ENCODE measurements around the gene FNIP1.

FNIP1 gene

DNA sequence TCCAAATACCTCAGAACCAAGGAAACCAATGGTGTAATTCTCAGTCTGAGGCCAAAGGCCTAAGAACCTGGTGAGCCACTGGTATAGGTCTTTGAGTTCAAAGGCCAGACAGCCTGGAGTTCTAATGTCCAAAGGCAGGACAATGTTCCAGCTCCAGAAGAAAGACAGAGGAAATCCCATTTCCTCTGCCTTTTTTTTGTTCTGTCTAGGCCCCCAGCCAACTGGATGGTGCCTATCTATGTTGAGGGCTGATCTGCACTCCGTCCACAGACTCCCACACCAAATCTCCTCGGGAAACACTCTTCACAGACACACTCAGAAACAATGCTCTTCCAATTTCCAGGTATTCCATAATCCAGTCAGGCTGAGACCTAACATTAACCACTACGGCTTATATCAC is 30.1 kb downstream of the FNIP1 start:
- Histone ChIP-seq H3K4me2 (ENCODE audit: insufficient read depth, low read length) (no peak overlapping the region), H3K27ac (ENCODE audit: low read length) (no peak overlapping the region), H3K79me2 (ENCODE audit: insufficient read depth, low read length) (peaks cover 98% of the 10 kb centered on the region), H3K4me1 (ENCODE audit: insufficient read depth, low read length) (no peaks in the 10 kb centered on the region; the same call in 1 of the 2 replicates), H3K36me3 (ENCODE audit: insufficient read depth, low read length) (peaks cover 17% of the 10 kb centered on the region), H3K4me3 (ENCODE audit: low read depth in 1 of 2, low read length in 2 of 2) (no peak overlapping the region), H3K9me3 (ENCODE audit: insufficient read depth, low read length, severe bottlenecking) (no peaks in the 10 kb centered on the region), H4K20me1 (ENCODE audit: insufficient read depth, low read length) (peaks cover 52% of the 10 kb centered on the region), H3K9ac (ENCODE audit: low read depth, low read length) (no peak overlapping the region), H2AFZ (ENCODE audit: low read depth, low read length) (no peak overlapping the region), H3K27me3 (ENCODE audit: insufficient read depth, low read length, poor library complexity) (no peaks in the 10 kb centered on the region)
- ATAC-seq (ENCODE audit: insufficient read depth, low read depth) (no peak), DNase-seq (no peak)
- no peak for TF ChIP-seq EZH2 (IDR thresholded peaks at IDR 0.05; ENCODE audit: borderline replicate concordance, low read depth, low read length, severe bottlenecking)

DNA sequence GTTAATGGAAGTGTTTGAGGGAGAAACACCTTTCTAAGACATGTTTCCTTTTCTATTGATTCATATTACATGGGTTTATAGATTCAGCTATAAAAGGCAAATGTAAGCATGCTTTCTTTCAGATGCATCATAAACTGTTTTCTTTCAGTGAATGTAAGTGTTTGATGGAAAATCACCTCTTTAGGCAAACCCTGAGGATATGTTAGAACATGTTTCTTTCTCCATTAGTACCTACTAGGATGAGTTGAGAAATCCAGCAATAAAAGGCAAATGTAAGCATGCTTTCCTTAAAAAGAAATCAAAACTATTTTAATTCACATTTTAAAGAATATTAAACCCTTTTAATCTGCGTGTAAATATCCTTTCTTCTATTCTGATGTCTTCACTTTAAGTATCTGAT is 31.6 kb downstream of the FNIP1 start:
- no peaks in the 10 kb centered on the region for H3K27me3 ChIP-seq (ENCODE audit: insufficient read depth, low read length, poor library complexity)
- no peak overlapping the region for H3K4me2 ChIP-seq (ENCODE audit: insufficient read depth, low read length)
- H3K4me3 ChIP-seq (ENCODE audit: low read depth in 1 of 2, low read length in 2 of 2): no peak overlapping the region
- no peak overlapping the region for H2AFZ ChIP-seq (ENCODE audit: low read depth, low read length)
- H4K20me1 ChIP-seq (ENCODE audit: insufficient read depth, low read length): peaks cover 51% of the 10 kb centered on the region
- H3K36me3 ChIP-seq (ENCODE audit: insufficient read depth, low read length): peaks cover 17% of the 10 kb centered on the region
- DNase-seq (no peak), ATAC-seq (ENCODE audit: insufficient read depth, low read depth) (no peak)
- peaks cover 98% of the 10 kb centered on the region for H3K79me2 ChIP-seq (ENCODE audit: insufficient read depth, low read length)
- H3K27ac ChIP-seq (ENCODE audit: low read length): no peak overlapping the region
- H3K9ac ChIP-seq (ENCODE audit: low read depth, low read length): no peak overlapping the region
- no peaks in the 10 kb centered on the region; the same call in 1 of the 2 replicates for H3K4me1 ChIP-seq (ENCODE audit: insufficient read depth, low read length)
- TF ChIP-seq, protein P1, sequence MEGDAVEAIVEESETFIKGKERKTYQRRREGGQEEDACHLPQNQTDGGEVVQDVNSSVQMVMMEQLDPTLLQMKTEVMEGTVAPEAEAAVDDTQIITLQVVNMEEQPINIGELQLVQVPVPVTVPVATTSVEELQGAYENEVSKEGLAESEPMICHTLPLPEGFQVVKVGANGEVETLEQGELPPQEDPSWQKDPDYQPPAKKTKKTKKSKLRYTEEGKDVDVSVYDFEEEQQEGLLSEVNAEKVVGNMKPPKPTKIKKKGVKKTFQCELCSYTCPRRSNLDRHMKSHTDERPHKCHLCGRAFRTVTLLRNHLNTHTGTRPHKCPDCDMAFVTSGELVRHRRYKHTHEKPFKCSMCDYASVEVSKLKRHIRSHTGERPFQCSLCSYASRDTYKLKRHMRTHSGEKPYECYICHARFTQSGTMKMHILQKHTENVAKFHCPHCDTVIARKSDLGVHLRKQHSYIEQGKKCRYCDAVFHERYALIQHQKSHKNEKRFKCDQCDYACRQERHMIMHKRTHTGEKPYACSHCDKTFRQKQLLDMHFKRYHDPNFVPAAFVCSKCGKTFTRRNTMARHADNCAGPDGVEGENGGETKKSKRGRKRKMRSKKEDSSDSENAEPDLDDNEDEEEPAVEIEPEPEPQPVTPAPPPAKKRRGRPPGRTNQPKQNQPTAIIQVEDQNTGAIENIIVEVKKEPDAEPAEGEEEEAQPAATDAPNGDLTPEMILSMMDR (IDR thresholded peaks at IDR 0.05; ENCODE audit: borderline replicate concordance, extremely low read depth, low read length, poor library complexity, severe bottlenecking): no peak
- TF ChIP-seq EZH2 (IDR thresholded peaks at IDR 0.05; ENCODE audit: borderline replicate concordance, low read depth, low read length, severe bottlenecking): no peak
- no peaks in the 10 kb centered on the region for H3K9me3 ChIP-seq (ENCODE audit: insufficient read depth, low read length, severe bottlenecking)

DNA sequence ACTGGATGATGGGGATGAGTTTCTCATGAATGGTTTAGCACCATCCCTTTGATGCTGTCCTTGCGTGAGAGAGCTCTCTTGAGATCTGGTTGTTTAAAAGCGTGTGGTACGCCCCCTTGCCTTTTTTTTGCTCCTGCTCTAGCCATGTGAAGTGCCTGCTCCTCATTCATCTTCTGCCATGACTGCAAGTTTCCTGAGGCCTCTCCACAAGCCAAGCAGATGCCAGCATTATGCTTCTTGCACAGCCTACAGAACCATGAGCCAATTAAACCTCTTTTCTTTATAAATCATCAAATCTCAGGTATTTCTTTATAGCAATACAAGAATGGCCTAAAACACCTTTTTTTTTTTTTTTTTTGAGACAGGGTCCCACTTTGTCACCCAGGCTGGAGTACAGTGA is 32.8 kb downstream of the FNIP1 start:
- Histone ChIP-seq H3K27me3 (ENCODE audit: insufficient read depth, low read length, poor library complexity) (no peaks in the 10 kb centered on the region), H4K20me1 (ENCODE audit: insufficient read depth, low read length) (peaks cover 54% of the 10 kb centered on the region)
- no peak for ATAC-seq (ENCODE audit: insufficient read depth, low read depth)

DNA sequence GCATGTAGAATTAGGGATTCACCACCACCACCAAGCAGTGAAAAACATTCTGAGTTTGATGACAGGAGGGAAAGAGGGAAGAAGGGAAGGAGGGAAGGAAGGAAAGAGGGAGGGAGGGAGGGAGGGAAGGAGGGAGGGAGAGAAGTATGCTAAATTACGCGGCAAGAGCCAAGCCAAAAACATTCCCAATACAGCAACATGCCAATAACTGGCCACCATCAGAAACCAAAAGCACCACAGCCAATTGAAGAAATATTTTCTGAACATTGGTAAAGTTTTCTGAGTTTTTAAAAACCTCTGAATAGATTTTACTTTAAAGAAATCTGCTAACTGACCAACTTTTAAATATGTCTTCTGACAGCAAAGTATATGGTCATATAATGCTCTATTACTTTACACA is 36.0 kb downstream of the FNIP1 start:
- no peaks in the 10 kb centered on the region for H3K27me3 ChIP-seq (ENCODE audit: insufficient read depth, low read length, poor library complexity)
- no peak overlapping the region for H3K27ac ChIP-seq (ENCODE audit: low read length)
- ATAC-seq (ENCODE audit: insufficient read depth, low read depth) (no peak), DNase-seq (no peak)
- no peak overlapping the region for H3K9ac ChIP-seq (ENCODE audit: low read depth, low read length)
- H3K36me3 ChIP-seq (ENCODE audit: insufficient read depth, low read length): peaks cover 13% of the 10 kb centered on the region
- TF ChIP-seq, protein P1 (IDR thresholded peaks at IDR 0.05; ENCODE audit: borderline replicate concordance, extremely low read depth, low read length, poor library complexity, severe bottlenecking): no peak
- no peak for TF ChIP-seq EZH2 (IDR thresholded peaks at IDR 0.05; ENCODE audit: borderline replicate concordance, low read depth, low read length, severe bottlenecking)
- H3K4me3 ChIP-seq (ENCODE audit: low read depth in 1 of 2, low read length in 2 of 2): no peak overlapping the region
- no peaks in the 10 kb centered on the region for H3K9me3 ChIP-seq (ENCODE audit: insufficient read depth, low read length, severe bottlenecking)
- H4K20me1 ChIP-seq (ENCODE audit: insufficient read depth, low read length): peaks cover 68% of the 10 kb centered on the region
- no peak overlapping the region for H2AFZ ChIP-seq (ENCODE audit: low read depth, low read length)
- H3K4me1 ChIP-seq (ENCODE audit: insufficient read depth, low read length): peaks cover 25% of the 10 kb centered on the region
- H3K4me2 ChIP-seq (ENCODE audit: insufficient read depth, low read length): no peak overlapping the region
- peaks cover 100% of the 10 kb centered on the region for H3K79me2 ChIP-seq (ENCODE audit: insufficient read depth, low read length)

More for the DNA sequence above, 32.8 kb downstream of the FNIP1 start:
- H3K36me3 ChIP-seq (ENCODE audit: insufficient read depth, low read length): peaks cover 17% of the 10 kb centered on the region
- no peak for DNase-seq
- no peak overlapping the region for H3K27ac ChIP-seq (ENCODE audit: low read length)
- peaks cover 98% of the 10 kb centered on the region for H3K79me2 ChIP-seq (ENCODE audit: insufficient read depth, low read length)
- H3K9me3 ChIP-seq (ENCODE audit: insufficient read depth, low read length, severe bottlenecking): no peaks in the 10 kb centered on the region
- no peak overlapping the region for H3K4me3 ChIP-seq (ENCODE audit: low read depth in 1 of 2, low read length in 2 of 2)
- no peak overlapping the region for H3K4me2 ChIP-seq (ENCODE audit: insufficient read depth, low read length)
- H2AFZ ChIP-seq (ENCODE audit: low read depth, low read length): no peak overlapping the region
- no peak overlapping the region for H3K9ac ChIP-seq (ENCODE audit: low read depth, low read length)
- TF ChIP-seq, protein P1 (IDR thresholded peaks at IDR 0.05; ENCODE audit: borderline replicate concordance, extremely low read depth, low read length, poor library complexity, severe bottlenecking): no peak
- TF ChIP-seq EZH2 (IDR thresholded peaks at IDR 0.05; ENCODE audit: borderline replicate concordance, low read depth, low read length, severe bottlenecking): no peak
- 0 out of 2 replicates have a peak, but pooled peaks cover 2% of the 10 kb centered on the region for H3K4me1 ChIP-seq (ENCODE audit: insufficient read depth, low read length)

Data from DND-41 (cell line).